SK-N-SH (cell line): ENCODE measurements around the gene GNG12.

Experiments
- CTCF ChIP-seq: fragments of 200-600 bp; sonication (generic); IDR thresholded peaks from 2 replicates; pipeline ENCODE4 v1.6.1; 2017; ENCODE audit warnings: antibody characterized with exemption, mild to moderate bottlenecking, moderate library complexity
- EP300 ChIP-seq, 2 experiments: IDR thresholded peaks; 2 replicates each; pipeline versions ENCODE4 v1.4.0 to v1.6.1; 2012; ENCODE audit warnings: borderline replicate concordance in 1 of 2, low read depth in 1 of 2, low read length in 1 of 2
- FOSL2 ChIP-seq: IDR thresholded peaks from 2 replicates; pipeline ENCODE4 v1.4.0; 2012; ENCODE audit warnings: low read depth, mild to moderate bottlenecking, moderate library complexity, borderline replicate concordance
- FOXJ3 ChIP-seq: sonication (generic); formaldehyde crosslinking; IDR thresholded peaks from 2 replicates; pipeline ENCODE4 v1.5.1; 2020; ENCODE audit warnings: mild to moderate bottlenecking, missing genetic modification reagents
- GABPA ChIP-seq: IDR thresholded peaks from 2 replicates; pipeline ENCODE4 v1.4.0; 2012; ENCODE audit warnings: low read depth, mild to moderate bottlenecking
- JUND ChIP-seq: IDR thresholded peaks from 2 replicates; pipeline ENCODE4 v1.4.0; 2012
- MXI1 ChIP-seq: IDR thresholded peaks from 2 replicates; pipeline ENCODE4 v1.6.1; 2012; ENCODE audit warnings: mild to moderate bottlenecking, low read depth, low read length, improper control_type of control experiment
- PBX3 ChIP-seq: IDR thresholded peaks from 2 replicates; pipeline ENCODE4; 2012
- POLR2AphosphoS5 ChIP-seq: IDR thresholded peaks from 2 replicates; pipeline ENCODE4 v1.6.1; 2012; ENCODE audit warnings: low read depth, low read length
- RAD21 ChIP-seq: IDR thresholded peaks from 2 replicates; pipeline ENCODE4 v1.6.1; 2012; ENCODE audit warnings: mild to moderate bottlenecking, low read length
- REST ChIP-seq: IDR thresholded peaks from 2 replicates; pipeline ENCODE4 v1.6.1; 2012; ENCODE audit warnings: mild to moderate bottlenecking, low read depth, low read length, moderate library complexity
- RFX5 ChIP-seq: IDR thresholded peaks from 2 replicates; pipeline ENCODE4 v1.6.1; 2012; ENCODE audit warnings: mild to moderate bottlenecking, improper control_type of control experiment, low read length
- RXRA ChIP-seq: IDR thresholded peaks from 2 replicates; pipeline ENCODE4 v1.4.0; 2012; ENCODE audit warnings: low read depth, mild to moderate bottlenecking, borderline replicate concordance
- USF2 ChIP-seq: fragments of 150-350 bp; IDR thresholded peaks from 2 replicates; pipeline ENCODE4 v1.6.1; 2017; ENCODE audit warnings: antibody characterized with exemption, low read length, low read depth, borderline replicate concordance

GRCh38 chr1:67677408-67677807 is 155.9 kb downstream of the GNG12 start:
- TF ChIP-seq CTCF (no peak), REST (no peak), EP300 (IDR thresholded peaks at IDR 0.05; ENCODE audit: borderline replicate concordance in 1 of 2, low read depth in 1 of 2, low read length in 1 of 2) (no peak), FOXJ3 (CRISPR knock-in tag) (no peak), FOSL2 (no peak), RAD21 (no peak), USF2 (no peak), POLR2AphosphoS5 (no peak), GABPA (no peak), MXI1 (no peak), RXRA (no peak), RFX5 (no peak), PBX3 (no peak), JUND (no peak)
